Measurements from ENCODE around the gene KIRREL1.

GRCh38 chr1:158102881-158103674 lies 109.6 kb downstream of the KIRREL1 start:
- TF ChIP-seq BACH2 (CRISPR knock-in tag; IDR thresholded peaks at IDR 0.05; ENCODE audit: borderline replicate concordance) (no peak), ARNTL (CRISPR knock-in tag; IDR thresholded peaks at IDR 0.05; ENCODE audit: borderline replicate concordance, low read depth) (no peak), GLIS3 (CRISPR knock-in tag; IDR thresholded peaks at IDR 0.05) (no peak), PATZ1 (CRISPR knock-in tag; IDR thresholded peaks at IDR 0.05; ENCODE audit: borderline replicate concordance) (no peak), ISL1 (CRISPR knock-in tag; IDR thresholded peaks at IDR 0.05) (no peak)
